ENCODE results near the gene MUC20. TPM values are rescaled to one million over a fixed set of nuclear protein-coding genes. Genes with fewer than 3 reads are reported as not detected.

MUC20 gene
- total and polyA plus RNA-seq, 2 of the 8 experiments (the other 6 are each of a cell fraction or from before 2014, with no cell fraction given) = 0.24 to 0.26 TPM

GRCh38 chr3:195697582-195698324, 23.0 kb upstream of the MUC20 start:
- no peak overlapping the region for H4K5ac ChIP-seq (ENCODE audit: insufficient read length, low read depth, low read length)
- TF ChIP-seq SAP30 (IDR thresholded peaks at IDR 0.05; ENCODE audit: insufficient read depth, insufficient replicate concordance, low read length) = peak; percentile 16
- no peak for TF ChIP-seq HDAC6 (IDR thresholded peaks at IDR 0.05; ENCODE audit: low read depth, low read length)
- peak; percentile 71 for TF ChIP-seq MAFK (IDR thresholded peaks at IDR 0.05; ENCODE audit: low read depth, low read length)
- no peak for TF ChIP-seq RNF2 (IDR thresholded peaks at IDR 0.05; ENCODE audit: borderline replicate concordance, low read depth, low read length, missing control alignments, poor library complexity, severe bottlenecking)
- peak; percentile 29; the same call in 1 of the 2 replicates for TF ChIP-seq SP1 (IDR thresholded peaks at IDR 0.05; ENCODE audit: low read depth, low read length)
- H3K79me2 ChIP-seq (ENCODE audit: control insufficient read depth in 1 of 2, insufficient read depth in 2 of 2, low read length in 2 of 2) = no peaks in the 10 kb centered on the region
- H3K4me1 ChIP-seq (replicated peaks in 1 of 4; ENCODE audit: control insufficient read depth in 3 of 4, insufficient read depth in 4 of 4, low read length in 3 of 4) = peaks cover 8 to 24% (median 12%) of the 10 kb centered on the region in 4 experiments
- FAIRE-seq = peak; percentile 19
- H3K4ac ChIP-seq (replicated peaks; ENCODE audit: insufficient read length, low read depth, low read length) = no peak overlapping the region
- no peak overlapping the region for H2AFZ ChIP-seq (ENCODE audit: low read length)
- H3K23ac ChIP-seq (ENCODE audit: insufficient read length) = no peak overlapping the region
- H4K20me1 ChIP-seq (replicated peaks in 1 of 2; ENCODE audit: control insufficient read depth in 1 of 2, insufficient read depth in 2 of 2, low read length in 2 of 2) = no peaks in the 10 kb centered on the region
- no peaks in the 10 kb centered on the region for H3K9me3 ChIP-seq (ENCODE audit: insufficient read depth in 2 of 2, low read depth in 1 of 2, low read length in 1 of 2)
- peak overlapping the region; percentile 31; the same call in 1 of the 2 replicates for H2BK5ac ChIP-seq (ENCODE audit: low read depth, low read length)
- H4K8ac ChIP-seq (ENCODE audit: extremely low read depth, insufficient read depth, low read length) = no peak overlapping the region
- no peak overlapping the region for H2BK15ac ChIP-seq (ENCODE audit: low read length)
- peak overlapping the region; percentile 81 for H3K18ac ChIP-seq (ENCODE audit: extremely low read depth, low read length)
- H3K27me3 ChIP-seq (replicated peaks in 1 of 4; ENCODE audit: control insufficient read depth in 3 of 4, extremely low read depth in 1 of 4, insufficient read depth in 3 of 4, low read length in 3 of 4) = no peaks in the 10 kb centered on the region
- no peak overlapping the region for H3K14ac ChIP-seq (ENCODE audit: insufficient read length)
- no peak overlapping the region for H3K56ac ChIP-seq (replicated peaks; ENCODE audit: insufficient read length, low read depth, low read length)
- H2AK5ac ChIP-seq (ENCODE audit: low read depth, low read length) = no peak overlapping the region
- no peak overlapping the region; the same call in 1 of the 2 replicates for H2BK12ac ChIP-seq (ENCODE audit: low read depth, low read length)
- peak overlapping the region; percentile 9; the same call in 1 of the 2 replicates for H2BK20ac ChIP-seq (ENCODE audit: low read length)
- ChIA-PET POLR2A (ENCODE audit: partially characterized antibody) (interaction anchor here (1.4 kb wide), 1 partner anchor 11 kb away, joined by 4 read pairs; no protein-coding TSS in a partner anchor), CTCF (ENCODE audit: partially characterized antibody) (interaction anchor here (0.8 to 1.8 kb wide), 5 partner anchors 39 to 163 kb away, joined by 3 to 7 read pairs (median 3); no protein-coding TSS in a partner anchor)
- DNase-seq (ENCODE audit: low read depth in 1 of 2, low spot score in 2 of 2) = no peak
- no peak overlapping the region for H2BK120ac ChIP-seq (replicated peaks; ENCODE audit: low read depth, low read length)
- H3K36me3 ChIP-seq (ENCODE audit: control insufficient read depth in 2 of 4, insufficient read depth in 4 of 4, low read length in 3 of 4) = no peaks in the 10 kb centered on the region; a peak in 2 of 8 replicates
- peak overlapping the region in 1 of 4 experiments; percentile 3; a peak in 1 of 7 replicates for H3K9ac ChIP-seq (replicated peaks in 1 of 4; ENCODE audit: extremely low read depth in 1 of 4, low read depth in 3 of 4, low read length in 3 of 4)
- peak overlapping the region; percentile 4; the same call in 1 of the 2 replicates for H3K27ac ChIP-seq (ENCODE audit: low read depth, low read length)
- no peak overlapping the region for H4K91ac ChIP-seq (replicated peaks; ENCODE audit: insufficient read length, low read length)
- H3K79me1 ChIP-seq (ENCODE audit: low read depth, low read length) = no peaks in the 10 kb centered on the region
- no peaks in the 10 kb centered on the region for H3K23me2 ChIP-seq (ENCODE audit: low read depth, low read length)
- H3K4me3 ChIP-seq (ENCODE audit: extremely low read depth in 1 of 4, insufficient read depth in 2 of 4, low read depth in 3 of 4, low read length in 4 of 4) = peak overlapping the region in 1 of 4 experiments; percentile 9; a peak in 1 of 8 replicates
- peak overlapping the region; percentile 49 to 53 for H3K4me2 ChIP-seq (ENCODE audit: insufficient read depth in 1 of 2, low read depth in 2 of 2, low read length in 2 of 2)
- WGBS, 2 experiments (ENCODE audit: extremely low coverage in 1 of 2, insufficient coverage in 1 of 2, insufficient read length in 1 of 2, insufficient replicate concordance in 2 of 2, low coverage in 1 of 2, low lambda C conversion rate in 2 of 2, missing lambda C conversion rate in 1 of 2) = 60% methylated on average over 11 of the region's 11 CpGs; no CpG with 5 or more reads in 1 of the 2 experiments

Data from H1 (cell line).